Neural progenitor cell (in vitro differentiated cells): ENCODE results near the gene INVS. TPM values are rescaled to one million over a fixed set of nuclear protein-coding genes. Genes with fewer than 3 reads are reported as not detected.

Experiments used
- DNase-seq: peaks from one replicate; pipeline ENCODE4 v3.0.0-alpha.2; 2016; ENCODE audit warnings: low spot score
- H2AFZ ChIP-seq: fragments of 200-600 bp; sonication (generic); replicated peaks from 2 replicates; pipeline ENCODE4 v1.6.1; 2016; ENCODE audit warnings: antibody characterized with exemption
- H3F3A ChIP-seq: fragments of 200-600 bp; sonication (generic); 2 replicates; pipeline ENCODE4 v1.6.1; 2016; ENCODE audit warnings: antibody characterized with exemption, low read depth
- H3K27ac ChIP-seq: fragments of 200-600 bp; sonication (generic); 2 replicates; pipeline ENCODE4 v1.5.1; 2016; ENCODE audit warnings: mild to moderate bottlenecking
- H3K27me3 ChIP-seq: fragments of 200-600 bp; sonication (generic); 2 replicates; pipeline ENCODE4 v1.6.1; 2016; ENCODE audit warnings: mild to moderate bottlenecking, moderate library complexity
- H3K36me3 ChIP-seq: fragments of 200-600 bp; sonication (generic); 2 replicates; pipeline ENCODE4 v1.5.1; 2016
- H3K4me1 ChIP-seq: fragments of 200-600 bp; sonication (generic); 2 replicates; pipeline ENCODE4 v1.6.1; 2016; ENCODE audit warnings: mixed run types
- H3K4me2 ChIP-seq: fragments of 200-600 bp; sonication (generic); 2 replicates; pipeline ENCODE4 v1.6.1; 2016
- H3K4me3 ChIP-seq: fragments of 200-600 bp; sonication (generic); 2 replicates; pipeline ENCODE4 v1.5.1; 2016
- H3K79me2 ChIP-seq: fragments of 200-600 bp; sonication (generic); 2 replicates; pipeline ENCODE4 v1.6.1; 2016; ENCODE audit warnings: low read depth
- H3K9ac ChIP-seq: fragments of 200-600 bp; sonication (generic); 2 replicates; pipeline ENCODE4 v1.6.1; 2016
- H3K9me3 ChIP-seq: fragments of 200-600 bp; sonication (generic); 2 replicates; pipeline ENCODE4 v1.5.1; 2016; ENCODE audit warnings: low read depth
- H4K20me1 ChIP-seq: fragments of 200-600 bp; sonication (generic); 2 replicates; pipeline ENCODE4 v1.6.1; 2016; ENCODE audit warnings: low read depth
- H3K27ac Mint-ChIP-seq: 3 replicates; pipeline ENCODE4 v1.8.0; 2021; ENCODE audit warnings: mixed read lengths
- H3K27me3 Mint-ChIP-seq: 2 replicates; pipeline ENCODE4 v1.8.0; 2022; ENCODE audit warnings: low read depth, mild to moderate bottlenecking, inconsistent platforms, moderate library complexity, mixed read lengths; ENCODE audit not compliant: insufficient read depth
- H3K36me3 Mint-ChIP-seq: 3 replicates; pipeline ENCODE4 v1.8.0; 2021; ENCODE audit warnings: mixed read lengths
- H3K4me1 Mint-ChIP-seq: 3 replicates; pipeline ENCODE4 v1.8.0; 2021; ENCODE audit warnings: mixed read lengths
- H3K4me3 Mint-ChIP-seq: 3 replicates; pipeline ENCODE4 v1.8.0; 2021; ENCODE audit warnings: mild to moderate bottlenecking, moderate library complexity, mixed read lengths
- H3K9me3 Mint-ChIP-seq: 3 replicates; pipeline ENCODE4 v1.8.0; 2020; ENCODE audit warnings: mixed read lengths
- CTCF ChIP-seq: fragments of 200-600 bp; sonication (generic); IDR thresholded peaks from 2 replicates; pipeline ENCODE4 v1.5.1; 2017; ENCODE audit warnings: antibody characterized with exemption, mild to moderate bottlenecking
- EZH2 ChIP-seq: fragments of 200-600 bp; sonication (generic); IDR thresholded peaks from 2 replicates; pipeline ENCODE4 v1.6.1; 2017; ENCODE audit warnings: antibody characterized with exemption, mild to moderate bottlenecking, moderate library complexity
- EZH2phosphoT487 ChIP-seq: fragments of 200-600 bp; sonication (generic); IDR thresholded peaks from 2 replicates; pipeline ENCODE4 v1.6.1; 2017; ENCODE audit warnings: antibody characterized with exemption
- total RNA-seq: library from RNA; depleted of rRNA; stranded (reverse); fragments of >200 nt; gene quantifications from 2 replicates; pipeline ENCODE4 v1.2.3, GENCODE V29; 2015; ENCODE audit warnings: low replicate concordance

INVS gene
- total RNA-seq, 1 donor from 2014 or later: 29.2 TPM

- Histone ChIP-seq H3K9ac (no peak overlapping the region), H3F3A (no peaks in the 10 kb centered on the region), H3K9me3 (no peaks in the 10 kb centered on the region), H3K4me3 (no peak overlapping the region), H2AFZ (no peak overlapping the region), H3K27ac (no peak overlapping the region), H3K36me3 (no peaks in the 10 kb centered on the region), H3K79me2 (no peaks in the 10 kb centered on the region), H4K20me1 (no peaks in the 10 kb centered on the region), H3K4me2 (no peak overlapping the region), H3K27me3 (no peaks in the 10 kb centered on the region), H3K4me1 (no peaks in the 10 kb centered on the region)
- H3K27ac Mint-ChIP-seq: no peak overlapping the region
- no peaks in the 10 kb centered on the region for H3K9me3 Mint-ChIP-seq
- no peak overlapping the region for H3K4me3 Mint-ChIP-seq
- DNase-seq: no peak
- no peaks in the 10 kb centered on the region for H3K4me1 Mint-ChIP-seq
- TF ChIP-seq CTCF: no peak
- TF ChIP-seq EZH2: no peak
- H3K27me3 Mint-ChIP-seq: no peaks in the 10 kb centered on the region
- peaks cover 4% of the 10 kb centered on the region for H3K36me3 Mint-ChIP-seq
Measured at GRCh38 chr9:100211476-100211875, 112.4 kb downstream of the INVS start.

- no peak overlapping the region for H3K4me2 ChIP-seq
- H3K4me1 ChIP-seq: no peaks in the 10 kb centered on the region
- H3K9me3 ChIP-seq: no peaks in the 10 kb centered on the region
- H3F3A ChIP-seq: no peaks in the 10 kb centered on the region
- no peak overlapping the region for H3K9ac ChIP-seq
- H3K4me3 ChIP-seq: no peak overlapping the region
- Mint-ChIP-seq H3K27me3 (no peaks in the 10 kb centered on the region), H3K36me3 (peaks cover 6% of the 10 kb centered on the region), H3K27ac (no peak overlapping the region), H3K9me3 (no peaks in the 10 kb centered on the region), H3K4me1 (no peaks in the 10 kb centered on the region), H3K4me3 (no peak overlapping the region)
- TF ChIP-seq EZH2 (no peak), CTCF (no peak), EZH2phosphoT487 (no peak)
- H3K36me3 ChIP-seq: no peaks in the 10 kb centered on the region
- H2AFZ ChIP-seq: no peak overlapping the region
- H3K27ac ChIP-seq: no peak overlapping the region
- H3K79me2 ChIP-seq: no peaks in the 10 kb centered on the region
- no peaks in the 10 kb centered on the region for H3K27me3 ChIP-seq
- no peak for DNase-seq
- no peaks in the 10 kb centered on the region for H4K20me1 ChIP-seq
Measured at GRCh38 chr9:100213730-100214477, 114.9 kb downstream of the INVS start.

GRCh38 chr9:100216178-100216787 lies 117.2 kb downstream of the INVS start:
- DNase-seq: peak; percentile 71
- Histone ChIP-seq H4K20me1 (no peaks in the 10 kb centered on the region), H3K36me3 (no peaks in the 10 kb centered on the region), H2AFZ (no peak overlapping the region), H3F3A (no peaks in the 10 kb centered on the region), H3K27me3 (no peaks in the 10 kb centered on the region), H3K4me1 (no peaks in the 10 kb centered on the region), H3K4me2 (no peak overlapping the region), H3K4me3 (no peak overlapping the region), H3K9ac (no peak overlapping the region), H3K9me3 (no peaks in the 10 kb centered on the region), H3K27ac (no peak overlapping the region), H3K79me2 (no peaks in the 10 kb centered on the region)
- H3K4me1 Mint-ChIP-seq: no peaks in the 10 kb centered on the region
- no peak for TF ChIP-seq EZH2phosphoT487
- no peak for TF ChIP-seq EZH2
- TF ChIP-seq CTCF: peak; percentile 85
- no peaks in the 10 kb centered on the region for H3K27me3 Mint-ChIP-seq
- H3K27ac Mint-ChIP-seq: no peak overlapping the region
- peaks cover 4% of the 10 kb centered on the region for H3K36me3 Mint-ChIP-seq
- no peaks in the 10 kb centered on the region for H3K9me3 Mint-ChIP-seq
- no peak overlapping the region for H3K4me3 Mint-ChIP-seq
